ENCODE measurements around the gene WBP4. TPM values are rescaled to one million over a fixed set of nuclear protein-coding genes. Genes with fewer than 3 reads are reported as not detected.
A peak's percentile ranks its signal among the peaks of the same experiment; 100 is the strongest.

WBP4 gene
- total and polyA plus RNA-seq, 2 of the 13 experiments (the other 11 are each of a cell fraction or from before 2014, with no cell fraction given): 6.7 to 11.7 TPM

- TF ChIP-seq PAXIP1 (CRISPR knock-in tag; conservative IDR thresholded peaks at IDR 0.05): peak; percentile 45
- TF ChIP-seq FOSL2 (CRISPR knock-in tag; IDR thresholded peaks at IDR 0.05): 0 out of 2 replicates have a peak, but pooled peaks have one; percentile 19
- peak; percentile 29; the same call in 1 of the 2 replicates for TF ChIP-seq NR2F6 (IDR thresholded peaks at IDR 0.05)
- no peak for TF ChIP-seq NR2F6 (CRISPR knock-in tag; IDR thresholded peaks at IDR 0.05)
- no peak for TF ChIP-seq SOX6 (IDR thresholded peaks at IDR 0.05)
- TF ChIP-seq SOX6 (CRISPR knock-in tag; IDR thresholded peaks at IDR 0.05): peak; percentile 51; the same call in 1 of the 2 replicates
- TF ChIP-seq ZMYM4 (CRISPR knock-in tag; IDR thresholded peaks at IDR 0.05): peak; percentile 24; the same call in 1 of the 2 replicates
- TF ChIP-seq TCF7 (IDR thresholded peaks at IDR 0.05; ENCODE audit: low read depth): peak; percentile 82
- TF ChIP-seq BHLHE40 (IDR thresholded peaks at IDR 0.05; ENCODE audit: low read length): no peak
- TF ChIP-seq ZZZ3 (CRISPR knock-in tag; IDR thresholded peaks at IDR 0.05; ENCODE audit: borderline replicate concordance): no peak
- TF ChIP-seq RARA (CRISPR knock-in tag; IDR thresholded peaks at IDR 0.05): peak; percentile 68
- TF ChIP-seq ARID5B (CRISPR knock-in tag; IDR thresholded peaks at IDR 0.05): peak; percentile 41; the same call in 1 of the 2 replicates
- no peak for TF ChIP-seq GMEB1 (CRISPR knock-in tag; IDR thresholded peaks at IDR 0.05; ENCODE audit: borderline replicate concordance)
- peak; percentile 51; the same call in 1 of the 2 replicates for TF ChIP-seq RXRA (CRISPR knock-in tag; IDR thresholded peaks at IDR 0.05)
- no peak for TF ChIP-seq FOXP1 (IDR thresholded peaks at IDR 0.05)
- TF ChIP-seq FOXP1 (CRISPR knock-in tag; IDR thresholded peaks at IDR 0.05): no peak
- TF ChIP-seq ZNF737 (CRISPR knock-in tag; IDR thresholded peaks at IDR 0.05; ENCODE audit: borderline replicate concordance): no peak
- TF ChIP-seq ZEB1 (IDR thresholded peaks at IDR 0.05; ENCODE audit: insufficient replicate concordance, low read depth): peak; percentile 69
- no peak for TF ChIP-seq TFDP2 (CRISPR knock-in tag; IDR thresholded peaks at IDR 0.05)
- peak in 1 of 2 experiments; percentile 63; a peak in 2 of 4 replicates for TF ChIP-seq EP300 (IDR thresholded peaks at IDR 0.05; ENCODE audit: low read depth in 2 of 2, low read length in 2 of 2)
- TF ChIP-seq EP300 (CRISPR knock-in tag; IDR thresholded peaks at IDR 0.05; ENCODE audit: borderline replicate concordance): no peak
Observed at GRCh38 chr13:41056826-41057711, 4.2 kb upstream of the WBP4 start (continued).

Data from HepG2 (cell line).